Trophoblast cell (in vitro differentiated cells and primary cell): ENCODE results near the gene RTP4.

Experiments used
- DNase-seq, 2 donors: peaks; one replicate each; pipeline ENCODE4 v3.0.0-alpha.2; 2016
- H2AFZ ChIP-seq: 2 replicates; pipeline ENCODE4 v1.6.1; 2013; ENCODE audit warnings: low read length, moderate library complexity, mild to moderate bottlenecking; ENCODE audit not compliant: insufficient read depth, poor library complexity
- H2AK5ac ChIP-seq: 2 replicates; pipeline ENCODE4 v1.6.1; 2013; ENCODE audit warnings: mild to moderate bottlenecking, low read length
- H2BK120ac ChIP-seq: 2 replicates; pipeline ENCODE4 v1.6.1; 2013; ENCODE audit warnings: low read length, mild to moderate bottlenecking, moderate library complexity; ENCODE audit not compliant: insufficient read depth, poor library complexity
- H2BK12ac ChIP-seq: 2 replicates; pipeline ENCODE4 v1.6.1; 2013; ENCODE audit warnings: mild to moderate bottlenecking, low read length, moderate library complexity
- H2BK5ac ChIP-seq: 2 replicates; pipeline ENCODE4 v1.6.1; 2013; ENCODE audit warnings: low read length, low read depth, moderate library complexity, mild to moderate bottlenecking; ENCODE audit not compliant: poor library complexity
- H3K14ac ChIP-seq: 2 replicates; pipeline ENCODE4 v1.6.1; 2013; ENCODE audit warnings: mild to moderate bottlenecking, low read length
- H3K18ac ChIP-seq: 2 replicates; pipeline ENCODE4 v1.6.1; 2013; ENCODE audit warnings: mild to moderate bottlenecking, low read length
- H3K23ac ChIP-seq: 2 replicates; pipeline ENCODE4 v1.6.1; 2013; ENCODE audit warnings: low read length
- H3K27ac ChIP-seq: 2 replicates; pipeline ENCODE4 v1.5.1; 2013; ENCODE audit warnings: low read depth, mild to moderate bottlenecking, inconsistent platforms, low read length, moderate library complexity
- H3K27me3 ChIP-seq: 2 replicates; pipeline ENCODE4 v1.6.1; 2013; ENCODE audit warnings: inconsistent platforms, mild to moderate bottlenecking, low read length, moderate library complexity; ENCODE audit not compliant: insufficient read depth
- H3K36me3 ChIP-seq, 2 experiments: 1 replicate in 1 of 2; 2 replicates in 1 of 2; pipeline ENCODE4 v1.6.1; 2013; ENCODE audit warnings: low read length in 2 of 2, mild to moderate bottlenecking in 2 of 2, moderate library complexity in 1 of 2; ENCODE audit not compliant: insufficient read depth in 2 of 2, control insufficient read depth in 1 of 2
- H3K4ac ChIP-seq: 2 replicates; pipeline ENCODE4 v1.6.1; 2013; ENCODE audit warnings: low read depth, mild to moderate bottlenecking, low read length, moderate library complexity
- H3K4me1 ChIP-seq, 2 experiments: 1 replicate in 1 of 2; 2 replicates in 1 of 2; pipeline ENCODE4 v1.6.1; 2013; ENCODE audit warnings: low read length in 2 of 2, mild to moderate bottlenecking in 2 of 2, moderate library complexity in 1 of 2; ENCODE audit not compliant: insufficient read depth in 2 of 2, control insufficient read depth in 1 of 2
- H3K4me2 ChIP-seq: 2 replicates; pipeline ENCODE4 v1.6.1; 2013; ENCODE audit warnings: inconsistent platforms, mild to moderate bottlenecking, low read length, moderate library complexity
- H3K4me3 ChIP-seq: 2 replicates; pipeline ENCODE4 v1.5.1; 2013; ENCODE audit warnings: mild to moderate bottlenecking, low read depth, low read length, inconsistent platforms
- H3K79me1 ChIP-seq: one replicate; pipeline ENCODE4 v1.6.1; 2013; ENCODE audit warnings: low read length
- H3K79me2 ChIP-seq: 2 replicates; pipeline ENCODE4 v1.6.1; 2013; ENCODE audit warnings: low read length, mild to moderate bottlenecking; ENCODE audit not compliant: control insufficient read depth, insufficient read depth, poor library complexity
- H3K9ac ChIP-seq: 2 replicates; pipeline ENCODE4 v1.6.1; 2013; ENCODE audit warnings: mild to moderate bottlenecking, low read length
- H3K9me3 ChIP-seq: 2 replicates; pipeline ENCODE4 v1.6.1; 2013; ENCODE audit warnings: low read depth, mild to moderate bottlenecking, control low read depth, inconsistent platforms, low read length; ENCODE audit not compliant: insufficient read depth
- H4K12ac ChIP-seq: 2 replicates; pipeline ENCODE4 v1.6.1; 2013; ENCODE audit warnings: low read depth, mild to moderate bottlenecking, low read length, moderate library complexity
- H4K8ac ChIP-seq: 2 replicates; pipeline ENCODE4 v1.6.1; 2013; ENCODE audit warnings: low read depth, mild to moderate bottlenecking, low read length, moderate library complexity
- H4K91ac ChIP-seq: one replicate; pipeline ENCODE4 v1.6.1; 2013; ENCODE audit warnings: low read depth, mild to moderate bottlenecking, low read length, moderate library complexity
- WGBS: extraction: QIAGEN DNeasy Blood & Tissue Kit; methylation state at CpG from one replicate; pipeline ENCODE4 v1.1.7; 2013; ENCODE audit warnings: missing lambda C conversion rate; ENCODE audit not compliant: insufficient read length, insufficient coverage; ENCODE audit errors: extremely low coverage; 5-methylcytosine and 5-hydroxymethylcytosine counted together

RTP4 gene

GRCh38 chr3:187369089-187369447 is 883 bp downstream of the RTP4 start:
- H4K91ac ChIP-seq: no peak overlapping the region

GRCh38 chr3:187370051-187370450 is 1.9 kb downstream of the RTP4 start:
- peaks cover 3% of the 10 kb centered on the region for H3K27me3 ChIP-seq
- no peak overlapping the region for H3K4me2 ChIP-seq
- no peak overlapping the region for H3K4me3 ChIP-seq
- peaks cover 3% of the 10 kb centered on the region for H3K9me3 ChIP-seq
- peak overlapping the region; percentile 22 for H3K23ac ChIP-seq
- H2BK12ac ChIP-seq: no peak overlapping the region
- no peak overlapping the region for H4K91ac ChIP-seq
- no peak for DNase-seq
- no peak overlapping the region for H3K9ac ChIP-seq
- H3K14ac ChIP-seq: no peak overlapping the region
- no peaks in the 10 kb centered on the region for H3K79me1 ChIP-seq
- H3K18ac ChIP-seq: no peak overlapping the region
- no peak overlapping the region for H2BK5ac ChIP-seq
- no peak overlapping the region for H3K27ac ChIP-seq
- H2AK5ac ChIP-seq: no peak overlapping the region
- no peak overlapping the region for H4K8ac ChIP-seq
- WGBS: no CpG with 5 or more reads among the region's 3 CpGs
- H3K36me3 ChIP-seq: no peaks in the 10 kb centered on the region
- H3K4me1 ChIP-seq: no peaks in the 10 kb centered on the region
- no peaks in the 10 kb centered on the region for H3K79me2 ChIP-seq
- no peak overlapping the region for H2BK120ac ChIP-seq
- H3K4ac ChIP-seq: no peak overlapping the region
- no peak overlapping the region for H2AFZ ChIP-seq
- H4K12ac ChIP-seq: no peak overlapping the region

More at GRCh38 chr3:187369089-187369447, 883 bp downstream of the RTP4 start:
- Histone ChIP-seq H4K8ac (no peak overlapping the region), H3K36me3 (no peaks in the 10 kb centered on the region), H3K23ac (no peak overlapping the region), H2BK5ac (no peak overlapping the region), H2BK120ac (no peak overlapping the region), H4K12ac (no peak overlapping the region), H3K4me2 (no peak overlapping the region), H3K79me1 (no peaks in the 10 kb centered on the region), H3K4ac (no peak overlapping the region), H3K4me3 (no peak overlapping the region), H3K27me3 (peaks cover 2% of the 10 kb centered on the region), H2AK5ac (no peak overlapping the region), H3K18ac (no peak overlapping the region), H3K27ac (no peak overlapping the region), H2AFZ (no peak overlapping the region), H3K14ac (no peak overlapping the region), H3K9me3 (peaks cover 3% of the 10 kb centered on the region), H3K9ac (no peak overlapping the region), H2BK12ac (no peak overlapping the region), H3K79me2 (no peaks in the 10 kb centered on the region), H3K4me1 (no peaks in the 10 kb centered on the region)
- no peak for DNase-seq
- WGBS: no CpG with 5 or more reads among the region's 1 CpG

- H2BK5ac ChIP-seq: no peak overlapping the region
- H3K4ac ChIP-seq: no peak overlapping the region
- H3K4me2 ChIP-seq: no peak overlapping the region
- no peaks in the 10 kb centered on the region for H3K36me3 ChIP-seq
- peaks cover 1% of the 10 kb centered on the region for H3K9me3 ChIP-seq
- no peak overlapping the region for H3K23ac ChIP-seq
- no peaks in the 10 kb centered on the region for H3K79me1 ChIP-seq
- no CpG with 5 or more reads among the region's 5 CpGs for WGBS
- no peak for DNase-seq
- no peak overlapping the region for H2AK5ac ChIP-seq
- H4K91ac ChIP-seq: no peak overlapping the region
- H3K14ac ChIP-seq: no peak overlapping the region
- H3K79me2 ChIP-seq: no peaks in the 10 kb centered on the region
- H2BK120ac ChIP-seq: no peak overlapping the region
- H4K8ac ChIP-seq: no peak overlapping the region
- no peak overlapping the region for H3K27ac ChIP-seq
- H3K4me1 ChIP-seq: no peaks in the 10 kb centered on the region
- no peak overlapping the region for H3K9ac ChIP-seq
- no peak overlapping the region for H3K4me3 ChIP-seq
- no peak overlapping the region for H4K12ac ChIP-seq
- H3K18ac ChIP-seq: no peak overlapping the region
- H2BK12ac ChIP-seq: no peak overlapping the region
- no peak overlapping the region for H2AFZ ChIP-seq
- H3K27me3 ChIP-seq: peaks cover 3% of the 10 kb centered on the region
Measured at GRCh38 chr3:187375581-187375980, 7.4 kb downstream of the RTP4 start.

GRCh38 chr3:187377842-187378241 is 9.7 kb downstream of the RTP4 start:
- no peak overlapping the region for H4K12ac ChIP-seq
- no peak overlapping the region for H3K4ac ChIP-seq
- no peak overlapping the region for H3K4me2 ChIP-seq
- no peaks in the 10 kb centered on the region for H3K9me3 ChIP-seq
- H3K14ac ChIP-seq: no peak overlapping the region
- H2AFZ ChIP-seq: no peak overlapping the region
- H3K4me1 ChIP-seq: no peaks in the 10 kb centered on the region
- no peak overlapping the region for H2BK5ac ChIP-seq
- no peak overlapping the region for H2BK120ac ChIP-seq
- H3K27me3 ChIP-seq: peaks cover 3% of the 10 kb centered on the region
- H4K91ac ChIP-seq: no peak overlapping the region
- no peak overlapping the region for H2BK12ac ChIP-seq
- H3K4me3 ChIP-seq: no peak overlapping the region
- H3K36me3 ChIP-seq: no peaks in the 10 kb centered on the region
- no peaks in the 10 kb centered on the region for H3K79me2 ChIP-seq
- no CpG with 5 or more reads among the region's 1 CpG for WGBS
- H3K18ac ChIP-seq: no peak overlapping the region
- H3K9ac ChIP-seq: no peak overlapping the region
- no peak overlapping the region for H3K27ac ChIP-seq
- no peak overlapping the region for H3K23ac ChIP-seq
- no peaks in the 10 kb centered on the region for H3K79me1 ChIP-seq
- H4K8ac ChIP-seq: no peak overlapping the region
- no peak for DNase-seq
- no peak overlapping the region for H2AK5ac ChIP-seq
